ENCODE measurements around the gene FBLN7.
"Not testable (repeated sequence)": the region's sequence is repeated elsewhere in the genome, so short reads cannot be mapped to it uniquely, and the experiment has no call there.

Gene FBLN7

GRCh38 chr2:112138159-112139032 is at the start of gene FBLN7:
Gene FBLN7, plus strand, starts transcription at chr2:112138385. Its CDS starts 271 bp downstream, at chr2:112138656.
- no peak for FAIRE-seq

GRCh38 chr2:112089375-112089774 is 48.8 kb upstream of the FBLN7 start:
- no peak for FAIRE-seq

GRCh38 chr2:112092286-112093041 is 45.7 kb upstream of the FBLN7 start:
- FAIRE-seq: no peak

- FAIRE-seq: no peak
Measured at GRCh38 chr2:112093216-112093615, 45.0 kb upstream of the FBLN7 start.

DNA sequence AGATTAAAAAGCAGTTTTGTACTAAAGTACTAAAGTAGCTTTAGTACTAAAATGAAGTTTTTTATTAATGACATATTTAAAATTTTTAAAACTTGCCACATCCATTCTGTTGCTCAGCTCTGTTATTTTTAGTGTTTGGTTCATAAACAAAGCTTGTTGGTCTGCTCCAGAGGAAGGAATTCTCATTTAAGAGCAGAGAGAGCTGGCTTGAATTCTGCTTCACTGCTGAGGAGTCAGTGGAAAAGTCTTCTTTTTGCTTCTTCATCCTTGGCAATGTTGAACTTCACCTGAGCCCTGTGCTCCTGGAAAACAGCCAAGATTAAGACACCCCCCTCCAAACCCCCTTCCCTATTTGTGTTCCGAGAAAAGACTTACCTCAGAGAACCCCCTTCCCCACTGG is 42.5 kb upstream of the FBLN7 start:
- no peak for FAIRE-seq

DNA sequence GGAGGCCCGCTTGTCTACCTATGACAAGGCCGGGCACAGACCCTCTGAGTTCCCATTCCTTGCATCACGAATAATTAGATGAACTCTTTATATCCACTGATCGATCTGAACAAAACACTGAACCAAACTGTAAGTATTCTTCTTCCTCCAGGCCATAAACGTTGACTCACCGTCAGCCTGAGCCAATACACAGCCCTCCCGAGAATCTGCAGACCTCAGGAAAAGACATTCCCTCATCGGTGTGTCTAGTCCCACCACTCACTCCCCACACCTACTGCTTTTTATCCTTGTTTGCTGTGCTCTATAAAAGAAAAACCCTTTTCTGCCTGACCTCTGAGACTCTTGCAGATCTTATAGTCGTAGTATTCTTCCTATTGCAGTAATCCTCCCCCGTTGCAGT is 42.1 kb upstream of the FBLN7 start:
- FAIRE-seq: no peak

DNA sequence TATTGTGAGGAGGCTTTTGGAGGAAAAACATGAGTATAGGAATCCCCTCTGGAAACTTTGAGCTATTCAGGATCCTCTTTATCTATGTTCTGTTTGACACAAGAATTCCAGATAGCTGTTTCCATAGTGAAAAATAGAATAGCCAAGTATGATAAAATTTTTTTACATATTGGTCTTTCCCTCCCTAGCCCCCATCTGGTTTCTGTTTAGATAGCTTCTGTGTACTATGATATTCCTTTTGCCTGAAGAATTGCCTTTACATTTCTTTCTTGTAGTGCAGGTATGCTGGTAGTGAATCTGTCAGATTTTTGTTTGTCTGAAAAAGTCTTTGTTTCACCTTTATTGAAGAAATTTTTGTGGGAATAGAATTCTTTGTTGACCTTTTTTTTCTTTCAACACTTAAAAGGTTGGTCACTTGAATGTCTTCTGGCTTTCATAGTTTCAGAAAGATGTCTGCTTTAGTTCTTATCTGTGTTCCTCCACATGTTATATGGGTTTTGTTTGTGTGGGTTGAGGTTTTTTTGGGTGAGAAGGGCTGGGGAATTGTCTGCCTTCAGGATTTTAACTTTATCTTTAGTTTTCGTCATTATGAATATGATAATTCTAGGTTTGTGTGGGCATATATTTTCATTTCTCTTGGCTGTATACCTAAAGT is 29.9 kb upstream of the FBLN7 start:
- FAIRE-seq: no peak

GRCh38 chr2:112109278-112109677 is 28.9 kb upstream of the FBLN7 start:
- no peak for FAIRE-seq

- no peak for FAIRE-seq
Measured at GRCh38 chr2:112110966-112111365, 27.2 kb upstream of the FBLN7 start.

GRCh38 chr2:112113354-112113753 is 24.8 kb upstream of the FBLN7 start:
- FAIRE-seq: not testable (repeated sequence)

DNA sequence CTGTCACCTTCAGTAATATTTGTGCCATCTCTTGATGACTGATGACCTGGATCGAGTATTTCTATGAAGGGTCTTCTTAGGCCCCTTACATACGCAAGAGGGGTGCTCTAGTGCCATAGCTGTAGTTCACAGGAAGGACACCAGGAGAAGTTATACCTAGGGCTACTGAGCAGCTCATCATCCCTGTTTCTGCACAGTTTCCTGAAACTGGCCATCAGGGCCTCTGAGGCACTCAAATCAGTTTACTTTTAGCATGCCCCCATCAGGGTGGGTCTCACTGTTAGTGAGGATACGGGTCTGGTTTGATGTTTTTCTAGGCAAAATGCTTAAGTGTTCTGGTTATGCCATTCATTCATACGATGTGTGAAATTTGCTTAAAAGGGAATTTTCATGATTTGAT is 20.0 kb upstream of the FBLN7 start:
- no peak for FAIRE-seq

- FAIRE-seq: peak; percentile 96
Measured at GRCh38 chr2:112121682-112122254, 16.4 kb upstream of the FBLN7 start.

DNA sequence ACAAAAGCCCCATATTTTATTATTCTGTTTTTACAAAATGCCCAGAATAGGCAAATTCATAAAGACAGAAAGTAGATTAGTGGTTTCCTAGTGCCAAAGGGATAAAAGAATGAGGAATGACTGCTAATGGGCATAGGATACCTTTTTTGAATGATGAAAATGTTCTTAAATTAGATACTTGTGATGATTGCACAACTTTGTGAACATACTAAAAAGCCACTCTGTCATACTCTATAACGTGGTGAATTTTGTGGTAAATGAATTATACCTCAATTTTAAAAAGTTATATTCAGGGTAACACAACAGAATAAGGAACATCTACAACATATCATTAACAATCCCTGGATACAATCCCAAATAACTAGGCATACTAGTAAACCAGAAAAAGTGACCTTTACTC is 9.1 kb upstream of the FBLN7 start:
- FAIRE-seq: no peak

DNA sequence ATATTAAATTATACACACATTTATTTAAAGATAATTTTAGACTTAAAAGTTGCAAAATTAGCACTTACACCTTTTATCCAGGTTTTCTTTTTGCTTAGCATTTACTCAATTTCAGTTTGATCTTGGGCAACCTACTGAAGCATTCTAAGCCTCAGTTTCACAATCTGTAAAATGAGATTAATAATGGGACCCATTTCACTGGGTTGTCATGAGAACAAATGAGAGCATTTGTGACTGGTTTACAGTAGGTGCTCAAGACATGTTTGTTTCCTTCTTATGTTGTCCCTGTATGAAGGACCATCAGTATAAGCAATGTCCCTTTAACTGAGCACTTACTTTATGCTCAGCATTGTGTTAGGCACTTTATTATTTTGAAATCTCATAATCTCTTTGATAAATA is 4.8 kb upstream of the FBLN7 start:
- no peak for FAIRE-seq

DNA sequence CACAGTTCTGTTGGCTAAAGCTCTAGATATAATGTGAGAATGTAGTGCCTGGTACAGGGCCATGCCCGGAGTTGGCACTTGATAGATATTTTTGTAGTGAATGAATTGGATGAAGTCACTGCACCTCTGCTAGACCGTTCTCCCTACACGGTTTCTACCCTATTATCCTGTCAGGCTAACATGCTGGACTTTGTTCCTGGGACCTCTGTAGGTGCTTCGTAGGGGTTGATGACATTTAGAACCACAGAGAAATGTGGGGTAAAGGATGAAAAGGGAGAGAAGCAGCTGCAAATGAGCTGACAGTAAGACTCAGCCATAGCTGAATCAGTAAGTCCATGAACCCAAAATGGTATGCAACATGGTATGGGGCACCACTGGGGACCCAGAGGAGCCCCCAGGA is 4.1 kb upstream of the FBLN7 start:
- no peak for FAIRE-seq

DNA sequence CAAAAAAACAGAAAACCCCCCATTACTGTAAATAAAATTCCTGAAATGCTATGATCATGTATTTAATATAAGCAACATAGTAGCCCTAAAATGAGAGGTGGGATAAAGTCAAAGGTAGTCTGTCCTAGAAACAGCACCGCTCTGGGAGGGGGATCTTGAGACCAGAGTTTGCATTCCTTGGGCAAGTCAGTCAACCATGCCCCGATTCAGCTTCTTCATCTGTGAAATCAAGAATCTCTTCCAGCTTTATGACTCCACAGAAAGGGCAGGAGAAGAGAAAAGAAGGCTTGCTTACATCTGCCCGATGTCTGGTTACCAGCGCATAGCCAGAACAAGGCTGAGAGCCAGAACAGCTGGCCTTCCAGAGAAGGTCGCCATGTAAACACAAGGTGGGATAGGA is 2.1 kb upstream of the FBLN7 start:
- no peak for FAIRE-seq

DNA sequence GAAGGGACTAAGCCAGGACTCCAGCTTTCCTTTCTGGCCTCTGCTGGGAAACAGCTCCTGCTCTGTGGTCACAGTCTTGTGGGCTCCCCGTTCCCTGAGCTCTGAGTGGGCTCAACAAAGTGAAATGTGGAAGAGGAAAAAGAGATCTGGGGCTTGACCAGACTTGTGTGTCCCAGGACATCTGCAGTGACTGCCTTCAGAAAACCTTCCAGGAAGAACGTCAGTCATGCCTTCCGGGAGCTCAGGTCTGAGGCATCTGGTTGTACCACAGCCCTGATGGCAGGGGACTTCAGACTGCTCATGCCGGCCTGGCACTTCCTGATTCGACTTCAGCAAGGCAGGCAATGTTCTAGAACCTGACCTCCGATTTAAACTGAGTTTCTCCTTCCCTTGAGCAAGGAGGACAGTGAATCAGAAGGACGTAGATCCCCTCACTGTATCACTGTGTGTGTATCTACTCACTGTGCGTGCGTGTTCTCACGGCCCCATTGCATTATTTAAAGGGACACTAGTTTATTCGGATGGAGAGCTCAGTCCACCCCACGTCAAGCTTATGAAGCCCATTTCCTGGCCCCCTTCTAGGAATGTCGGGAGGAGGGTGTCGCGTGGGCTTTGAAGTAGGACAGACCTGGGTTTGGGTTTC is 548 bp upstream of the FBLN7 start:
- FAIRE-seq: no peak

DNA sequence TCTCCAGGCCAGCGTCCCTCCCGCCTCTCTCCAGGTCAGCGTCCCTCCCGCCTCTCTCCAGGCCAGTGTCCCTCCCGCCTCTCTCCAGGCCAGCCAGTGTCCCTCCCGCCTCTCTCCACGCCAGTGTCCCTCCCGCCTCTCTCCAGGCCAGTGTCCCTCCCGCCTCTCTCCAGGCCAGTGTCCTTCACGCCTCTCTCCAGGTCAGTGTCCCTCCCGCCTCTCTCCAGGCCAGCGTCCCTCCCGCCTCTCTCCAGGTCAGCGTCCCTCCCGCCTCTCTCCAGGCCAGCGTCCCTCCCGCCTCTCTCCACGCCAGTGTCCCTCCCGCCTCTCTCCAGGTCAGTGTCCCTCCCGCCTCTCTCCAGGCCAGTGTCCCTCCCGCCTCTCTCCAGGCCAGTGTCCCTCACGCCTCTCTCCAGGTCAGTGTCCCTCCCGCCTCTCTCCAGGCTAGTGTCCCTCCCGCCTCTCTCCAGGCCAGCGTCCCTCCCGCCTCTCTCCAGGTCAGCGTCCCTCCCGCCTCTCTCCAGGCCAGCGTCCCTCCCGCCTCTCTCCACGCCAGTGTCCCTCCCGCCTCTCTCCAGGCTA is 939 bp downstream of the FBLN7 start:
- not testable (repeated sequence) for FAIRE-seq

- not testable (repeated sequence) for FAIRE-seq
Measured at GRCh38 chr2:112139661-112140204, 1.5 kb downstream of the FBLN7 start.

- FAIRE-seq: no peak
Measured at GRCh38 chr2:112140205-112140802, 2.1 kb downstream of the FBLN7 start.

- no peak for FAIRE-seq
Measured at GRCh38 chr2:112140899-112141625, 2.9 kb downstream of the FBLN7 start.

Measured in G401.6 (cell line).